ENCODE results near the gene CDC42EP4. TPM values are rescaled to one million over a fixed set of nuclear protein-coding genes. Genes with fewer than 3 reads are reported as not detected.
A peak's percentile ranks its signal among the peaks of the same experiment; 100 is the strongest.

Gene CDC42EP4
- total RNA-seq, 1 experiment from 2014 or later: 60.1 TPM

- intact Hi-C loops (cut with micrococcal nuclease; ENCODE audit: unreplicated experiment): no loop called here
Measured at GRCh38 chr17:73289549-73290254, 22.1 kb downstream of the CDC42EP4 start.

GRCh38 chr17:73288534-73289302, 23.1 kb downstream of the CDC42EP4 start:
- H3K9me3 Mint-ChIP-seq (ENCODE audit: low read depth, unreplicated experiment): no peaks in the 10 kb centered on the region
- peak; percentile 52 for DNase-seq
- BruUV-seq (replicated peaks): no TSS peak
- H3K4me3 Mint-ChIP-seq (ENCODE audit: low read depth, unreplicated experiment): peak overlapping the region; percentile 30
- H3K4me1 Mint-ChIP-seq (ENCODE audit: low read depth, unreplicated experiment): peaks cover 77% of the 10 kb centered on the region
- no peaks in the 10 kb centered on the region for H3K27me3 Mint-ChIP-seq (ENCODE audit: unreplicated experiment)
- peaks cover 61% of the 10 kb centered on the region for H3K36me3 Mint-ChIP-seq (ENCODE audit: insufficient read depth, unreplicated experiment)
- CTCF ChIA-PET: interaction anchor here (0.5 to 0.6 kb wide), 2 partner anchors 13 to 100 kb away, joined by 4 to 13 read pairs; no protein-coding TSS in a partner anchor
- intact Hi-C loops (cut with micrococcal nuclease; ENCODE audit: unreplicated experiment): no loop called here
- peak overlapping the region; percentile 67 for H3K27ac Mint-ChIP-seq (ENCODE audit: unreplicated experiment)
- no peak for TF ChIP-seq CTCF (IDR thresholded peaks at IDR 0.05; ENCODE audit: unreplicated experiment)

More at GRCh38 chr17:73289549-73290254, 22.1 kb downstream of the CDC42EP4 start:
- CTCF ChIA-PET: no interaction called here
- peaks cover 80% of the 10 kb centered on the region for H3K4me1 Mint-ChIP-seq (ENCODE audit: low read depth, unreplicated experiment)
- TF ChIP-seq CTCF (IDR thresholded peaks at IDR 0.05; ENCODE audit: unreplicated experiment): no peak
- no peaks in the 10 kb centered on the region for H3K27me3 Mint-ChIP-seq (ENCODE audit: unreplicated experiment)
- no peaks in the 10 kb centered on the region for H3K9me3 Mint-ChIP-seq (ENCODE audit: low read depth, unreplicated experiment)
- DNase-seq: no peak
- BruUV-seq (replicated peaks): no TSS peak
- H3K27ac Mint-ChIP-seq (ENCODE audit: unreplicated experiment): peak overlapping the region; percentile 67
- peak overlapping the region; percentile 30 for H3K4me3 Mint-ChIP-seq (ENCODE audit: low read depth, unreplicated experiment)
- H3K36me3 Mint-ChIP-seq (ENCODE audit: insufficient read depth, unreplicated experiment): peaks cover 66% of the 10 kb centered on the region

GRCh38 chr17:73286863-73287296, 24.9 kb downstream of the CDC42EP4 start:
- no peak for DNase-seq
- no TSS peak for BruUV-seq (replicated peaks)
- Mint-ChIP-seq H3K36me3 (ENCODE audit: insufficient read depth, unreplicated experiment) (peaks cover 59% of the 10 kb centered on the region), H3K9me3 (ENCODE audit: low read depth, unreplicated experiment) (no peaks in the 10 kb centered on the region), H3K4me3 (ENCODE audit: low read depth, unreplicated experiment) (no peak overlapping the region), H3K27me3 (ENCODE audit: unreplicated experiment) (no peaks in the 10 kb centered on the region), H3K4me1 (ENCODE audit: low read depth, unreplicated experiment) (peaks cover 58% of the 10 kb centered on the region), H3K27ac (ENCODE audit: unreplicated experiment) (peak overlapping the region; percentile 45)
- CTCF ChIA-PET: no interaction called here
- no peak for TF ChIP-seq CTCF (IDR thresholded peaks at IDR 0.05; ENCODE audit: unreplicated experiment)
- intact Hi-C loops (cut with micrococcal nuclease; ENCODE audit: unreplicated experiment): no loop called here

GRCh38 chr17:73285916-73286862, 25.6 kb downstream of the CDC42EP4 start:
- Mint-ChIP-seq H3K4me3 (ENCODE audit: low read depth, unreplicated experiment) (no peak overlapping the region), H3K27me3 (ENCODE audit: unreplicated experiment) (no peaks in the 10 kb centered on the region), H3K4me1 (ENCODE audit: low read depth, unreplicated experiment) (peaks cover 51% of the 10 kb centered on the region), H3K36me3 (ENCODE audit: insufficient read depth, unreplicated experiment) (peaks cover 52% of the 10 kb centered on the region), H3K9me3 (ENCODE audit: low read depth, unreplicated experiment) (no peaks in the 10 kb centered on the region), H3K27ac (ENCODE audit: unreplicated experiment) (peak overlapping the region; percentile 45)
- no TSS peak for BruUV-seq (replicated peaks)
- CTCF ChIA-PET: no interaction called here
- intact Hi-C loops (cut with micrococcal nuclease; ENCODE audit: unreplicated experiment): no loop called here
- TF ChIP-seq CTCF (IDR thresholded peaks at IDR 0.05; ENCODE audit: unreplicated experiment): no peak
- no peak for DNase-seq
